Subcutaneous adipose tissue (tissue), 4 donors: ENCODE data around the gene ZNF653. TPM values are rescaled to one million over a fixed set of nuclear protein-coding genes. Genes with fewer than 3 reads are reported as not detected.

ENCODE experiments used
- small RNA-seq: library from RNA; depleted of rRNA; stranded (forward); fragments of <200 nt; gene quantifications from one replicate; pipeline ENCODE3, GENCODE V24; 2016
- total RNA-seq, 4 donors: library from RNA; depleted of rRNA; stranded (reverse); fragments of >200 nt; gene quantifications; one replicate each; pipeline ENCODE4 v1.1.0, GENCODE V29; 2016
- TF ChIP-seq, protein P1 (sequence below): fragments of 450-650 bp; IDR thresholded peaks from one replicate; pipeline ENCODE4 v1.5.1; 2016; ENCODE audit warnings: low read depth, mild to moderate bottlenecking, control low read depth, antibody characterized with exemption, moderate library complexity

ZNF653 gene
- total RNA-seq, 4 donors from 2014 or later: 0.98 to 4.7 (median 3.4) TPM

DNA sequence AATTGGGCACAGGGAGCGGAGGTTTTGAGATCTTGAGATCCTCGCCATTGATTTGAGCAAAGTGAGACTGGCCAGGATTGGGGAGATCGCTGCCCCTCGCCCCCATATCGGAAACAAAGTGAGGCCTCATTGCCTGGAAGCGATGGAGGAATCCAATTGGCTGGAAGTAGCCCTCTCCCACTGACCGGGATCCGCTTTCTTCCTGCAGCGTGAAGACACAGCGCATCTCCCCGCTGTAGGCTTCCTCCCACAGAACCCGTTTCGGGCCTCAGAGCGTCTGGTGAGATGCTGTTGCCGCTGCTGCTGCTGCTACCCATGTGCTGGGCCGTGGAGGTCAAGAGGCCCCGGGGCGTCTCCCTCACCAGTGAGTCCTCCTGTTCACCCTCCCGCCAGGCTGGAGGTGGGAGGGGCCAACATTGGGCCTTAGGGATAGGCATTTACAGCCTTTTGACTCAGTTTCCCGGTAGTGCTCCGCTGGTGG is 69.8 kb downstream of the ZNF653 start:
- TF ChIP-seq, protein P1, sequence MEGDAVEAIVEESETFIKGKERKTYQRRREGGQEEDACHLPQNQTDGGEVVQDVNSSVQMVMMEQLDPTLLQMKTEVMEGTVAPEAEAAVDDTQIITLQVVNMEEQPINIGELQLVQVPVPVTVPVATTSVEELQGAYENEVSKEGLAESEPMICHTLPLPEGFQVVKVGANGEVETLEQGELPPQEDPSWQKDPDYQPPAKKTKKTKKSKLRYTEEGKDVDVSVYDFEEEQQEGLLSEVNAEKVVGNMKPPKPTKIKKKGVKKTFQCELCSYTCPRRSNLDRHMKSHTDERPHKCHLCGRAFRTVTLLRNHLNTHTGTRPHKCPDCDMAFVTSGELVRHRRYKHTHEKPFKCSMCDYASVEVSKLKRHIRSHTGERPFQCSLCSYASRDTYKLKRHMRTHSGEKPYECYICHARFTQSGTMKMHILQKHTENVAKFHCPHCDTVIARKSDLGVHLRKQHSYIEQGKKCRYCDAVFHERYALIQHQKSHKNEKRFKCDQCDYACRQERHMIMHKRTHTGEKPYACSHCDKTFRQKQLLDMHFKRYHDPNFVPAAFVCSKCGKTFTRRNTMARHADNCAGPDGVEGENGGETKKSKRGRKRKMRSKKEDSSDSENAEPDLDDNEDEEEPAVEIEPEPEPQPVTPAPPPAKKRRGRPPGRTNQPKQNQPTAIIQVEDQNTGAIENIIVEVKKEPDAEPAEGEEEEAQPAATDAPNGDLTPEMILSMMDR: no peak

DNA sequence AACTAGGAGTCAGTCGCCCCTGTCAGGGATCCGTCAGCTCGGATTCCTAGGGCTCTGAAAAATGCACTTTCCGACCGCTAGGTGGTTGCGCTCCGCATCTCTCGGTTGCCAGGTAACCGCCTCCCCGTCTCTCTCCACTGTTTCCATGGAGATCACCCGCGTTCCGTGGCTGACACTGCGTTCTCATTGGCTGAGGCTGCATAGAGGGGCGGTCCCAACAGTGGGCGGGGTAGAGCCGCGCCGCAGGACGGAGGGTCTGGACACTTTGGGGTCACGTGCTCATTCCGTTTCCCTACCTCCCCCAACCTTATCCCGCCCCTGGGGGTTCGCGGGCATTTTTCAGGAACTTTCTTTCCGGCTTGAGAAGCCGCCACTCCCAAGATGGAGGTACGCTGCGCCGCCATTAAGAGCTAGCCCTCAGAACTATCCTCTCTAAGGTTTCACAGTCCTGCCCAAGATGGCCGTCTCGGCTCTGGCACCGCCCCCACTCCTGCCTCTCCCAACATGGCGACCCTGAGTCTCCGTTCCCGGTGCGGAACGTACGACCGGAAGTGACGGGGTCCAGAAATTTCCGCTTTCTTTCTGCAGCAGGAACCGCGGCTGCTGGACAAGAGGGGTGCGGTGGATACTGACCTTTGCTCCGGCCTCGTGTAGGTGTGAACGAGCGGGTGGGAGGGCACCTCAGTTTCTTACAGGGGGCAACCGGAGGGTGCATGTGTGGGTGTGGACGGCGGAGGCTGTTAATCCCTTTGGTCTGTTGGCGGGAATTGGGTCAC is 70.4 kb downstream of the ZNF653 start, which contains the start of the genes ODAD3 and PRKCSH:
Gene ODAD3, minus strand, starts transcription at position 65 of the 776 bp plus-strand sequence. CDS start 105 bp downstream, outside the sequence.
Gene PRKCSH, plus strand, starts transcription at position 579 of the 776 bp plus-strand sequence. CDS start 483 bp downstream, outside the sequence.
- TF ChIP-seq, protein P1: no peak

DNA sequence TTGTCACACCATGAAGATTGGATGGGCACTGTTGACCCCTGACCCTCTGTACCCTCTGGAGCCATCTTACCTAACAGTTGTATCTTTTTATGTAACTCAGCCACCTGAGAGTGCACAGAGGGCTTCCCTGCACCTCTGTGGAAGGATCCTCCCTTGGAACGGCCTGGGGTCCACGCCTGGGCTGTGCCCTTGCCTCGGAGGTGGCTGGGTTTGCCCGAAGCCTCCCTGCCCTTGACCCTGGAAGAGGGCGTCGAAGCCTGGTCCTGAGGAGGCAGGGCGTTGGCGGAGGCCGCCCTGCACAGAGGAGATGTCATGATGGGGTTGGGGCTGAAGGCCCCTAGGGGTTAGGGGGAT is 71.0 kb downstream of the ZNF653 start:
- TF ChIP-seq, protein P1: no peak

Small RNA genes within 50 kb of the gene (small RNA-seq; reads per million reads assigned to genes)
- gene MIR7974 (not detected), gene RN7SL833P (not detected)

Other genes starting within 250 kb of the ZNF653 start
- gene DOCK6, start 243.3 kb downstream of the ZNF653 start, total RNA-seq: 100 to 1,000 TPM in 1 of 4 donors, 10 to 100 TPM in 3; 28.4 to 149 (median 40.6) TPM
- not detected for gene TSPAN16, start 209.7 kb downstream of the ZNF653 start, total RNA-seq
- gene RAB3D, start 166.2 kb downstream of the ZNF653 start, total RNA-seq: 10 to 100 TPM in 3 of 4 donors, 1 to 10 TPM in 1; 8.0 to 13.4 (median 11.5) TPM
- gene TMEM205, start 159.6 kb downstream of the ZNF653 start, total RNA-seq: 100 to 1,000 TPM; 154 to 170 (median 160) TPM
- gene CCDC159, start 159.3 kb downstream of the ZNF653 start, total RNA-seq: 10 to 100 TPM in 3 of 4 donors, 1 to 10 TPM in 1; 4.6 to 33.2 (median 15.7) TPM
- gene PLPPR2, start 150.4 kb downstream of the ZNF653 start, total RNA-seq: 10 to 100 TPM in 2 of 4 donors, 1 to 10 TPM in 2; 4.2 to 19.6 (median 9.3) TPM
- gene SWSAP1, start 131.2 kb downstream of the ZNF653 start, total RNA-seq: 1 to 10 TPM in 2 of 4 donors, under 1 TPM in 1, not detected in 1; 0.66 to 3.0 (median 1.0) TPM
- 1 to 10 TPM; 1.5 to 8.1 (median 5.0) TPM for gene EPOR, start 121.5 kb downstream of the ZNF653 start, total RNA-seq
- gene RGL3, start 86.5 kb downstream of the ZNF653 start, total RNA-seq: 10 to 100 TPM in 1 of 4 donors, 1 to 10 TPM in 3; 4.7 to 17.5 (median 6.1) TPM
- under 1 TPM in 2 of 4 donors, not detected in 2; 0.17 to 0.33 TPM for gene ODAD3, start 70.7 kb downstream of the ZNF653 start, total RNA-seq
- 100 to 1,000 TPM in 1 of 4 donors, 10 to 100 TPM in 3; 45.0 to 109 (median 76.1) TPM for gene PRKCSH, start 70.2 kb downstream of the ZNF653 start, total RNA-seq
- not detected for gene ELAVL3, start 24.8 kb downstream of the ZNF653 start, total RNA-seq
- gene ECSIT, start 23.3 kb upstream of the ZNF653 start, total RNA-seq: 10 to 100 TPM; 25.3 to 47.6 (median 35.7) TPM
- 1 to 10 TPM; 2.7 to 9.3 (median 5.2) TPM for gene CNN1, start 33.0 kb upstream of the ZNF653 start, total RNA-seq
- 10 to 100 TPM; 19.9 to 29.2 (median 27.4) TPM for gene ELOF1, start 53.4 kb upstream of the ZNF653 start, total RNA-seq
- 100 to 1,000 TPM in 1 of 4 donors, 10 to 100 TPM in 3; 38.2 to 474 (median 69.0) TPM for gene ACP5, start 71.8 kb upstream of the ZNF653 start, total RNA-seq
- 10 to 100 TPM in 3 of 4 donors, 1 to 10 TPM in 1; 6.2 to 10.8 (median 10.4) TPM for gene ZNF627, start 91.6 kb upstream of the ZNF653 start, total RNA-seq
- 1 to 10 TPM; 6.4 to 9.3 (median 8.2) TPM for gene ZNF823, start 233.1 kb upstream of the ZNF653 start, total RNA-seq